GM23248 (cell line): ENCODE data around the gene SLC10A2. TPM values are rescaled to one million over a fixed set of nuclear protein-coding genes. Genes with fewer than 3 reads are reported as not detected.

Experiments used
- DNase-seq: peaks from one replicate; pipeline ENCODE4 v3.0.0-alpha.2; 2015
- H2AFZ ChIP-seq: fragments of 200-600 bp; sonication (generic); 2 replicates; pipeline ENCODE4 v1.6.1; 2016; ENCODE audit warnings: antibody characterized with exemption
- H3F3A ChIP-seq: fragments of 200-600 bp; sonication (generic); 2 replicates; pipeline ENCODE4 v1.6.1; 2016; ENCODE audit warnings: mild to moderate bottlenecking, antibody characterized with exemption, mixed run types; ENCODE audit not compliant: insufficient read depth
- H3K27ac ChIP-seq: fragments of 200-600 bp; sonication (generic); 2 replicates; pipeline ENCODE4 v1.5.1; 2016; ENCODE audit warnings: mild to moderate bottlenecking
- H3K27me3 ChIP-seq: fragments of 200-600 bp; sonication (generic); replicated peaks from 2 replicates; pipeline ENCODE4 v1.6.1; 2016; ENCODE audit warnings: mild to moderate bottlenecking; ENCODE audit not compliant: insufficient read depth
- H3K36me3 ChIP-seq: fragments of 200-600 bp; sonication (generic); 2 replicates; pipeline ENCODE4 v1.6.1; 2016; ENCODE audit warnings: low read depth, mild to moderate bottlenecking
- H3K4me1 ChIP-seq: fragments of 200-600 bp; sonication (generic); 2 replicates; pipeline ENCODE4 v1.6.1; 2016; ENCODE audit warnings: mild to moderate bottlenecking; ENCODE audit not compliant: insufficient read depth
- H3K4me2 ChIP-seq: fragments of 200-600 bp; sonication (generic); one replicate; pipeline ENCODE4 v1.6.1; 2016; ENCODE audit warnings: mild to moderate bottlenecking; ENCODE audit not compliant: unreplicated experiment
- H3K4me3 ChIP-seq: fragments of 200-600 bp; sonication (generic); 2 replicates; pipeline ENCODE4 v1.5.1; 2016; ENCODE audit warnings: mild to moderate bottlenecking
- H3K79me2 ChIP-seq: fragments of 200-600 bp; sonication (generic); 2 replicates; pipeline ENCODE4 v1.6.1; 2016; ENCODE audit warnings: mild to moderate bottlenecking; ENCODE audit not compliant: insufficient read depth
- H3K9ac ChIP-seq: fragments of 200-600 bp; sonication (generic); 2 replicates; pipeline ENCODE4 v1.6.1; 2016; ENCODE audit warnings: mild to moderate bottlenecking
- H3K9me2 ChIP-seq: fragments of 200-600 bp; sonication (generic); 2 replicates; pipeline ENCODE4 v1.6.1; 2016; ENCODE audit warnings: mixed run types, mild to moderate bottlenecking, moderate library complexity; ENCODE audit not compliant: insufficient read depth
- H3K9me3 ChIP-seq: fragments of 200-600 bp; sonication (generic); one replicate; pipeline ENCODE4 v1.6.1; 2017; ENCODE audit warnings: low read depth
- H4K20me1 ChIP-seq: fragments of 200-600 bp; sonication (generic); 2 replicates; pipeline ENCODE4 v1.6.0; 2016; ENCODE audit not compliant: insufficient read depth
- EZH2 ChIP-seq: fragments of 200-600 bp; sonication (generic); IDR thresholded peaks from 2 replicates; pipeline ENCODE4 v1.6.1; 2018; ENCODE audit warnings: antibody characterized with exemption, mild to moderate bottlenecking; ENCODE audit not compliant: insufficient read depth, poor library complexity, severe bottlenecking
- EZH2phosphoT487 ChIP-seq: fragments of 200-600 bp; sonication (generic); IDR thresholded peaks from 2 replicates; pipeline ENCODE4 v1.6.1; 2018; ENCODE audit warnings: antibody characterized with exemption, moderate library complexity, mild to moderate bottlenecking, low read depth; ENCODE audit not compliant: insufficient read depth
- WGBS, 2 experiments: methylation state at CpG; one replicate each; pipeline ENCODE4 v1.1.6; 2015 to 2017; ENCODE audit warnings: low lambda C conversion rate in 2 of 2, low coverage in 1 of 2; ENCODE audit errors: missing lambda C conversion rate in 2 of 2; 5-methylcytosine and 5-hydroxymethylcytosine counted together
- in situ Hi-C: fragments of 300-500 bp; cut with MboI; formaldehyde crosslinking; loops from 2 replicates; pipeline ENCODE4 v1.15.0; 2020
- polyA plus RNA-seq: library from polyadenylated mRNA; unstranded; fragments of >200 nt; fragmentation: Nextera tagmentation; extraction: Ambion mirVana; gene quantifications from 2 replicates; pipeline ENCODE4 v1.2.1, GENCODE V29; 2016
- total RNA-seq: library from RNA; depleted of rRNA; stranded (reverse); fragments of >200 nt; shearing (Covaris generic); gene quantifications from 2 replicates; pipeline ENCODE4 v1.2.3, GENCODE V29; 2014

The SLC10A2 gene
- total and polyA plus RNA-seq, 2 experiments from 2014 or later: not detected

- DNase-seq: no peak
- Histone ChIP-seq H3K4me3 (no peak overlapping the region), H3K4me1 (no peaks in the 10 kb centered on the region), H3F3A (no peaks in the 10 kb centered on the region), H3K9ac (no peak overlapping the region), H3K27ac (no peak overlapping the region), H3K36me3 (no peaks in the 10 kb centered on the region), H3K4me2 (no peak overlapping the region), H3K79me2 (no peaks in the 10 kb centered on the region), H3K9me3 (no peaks in the 10 kb centered on the region), H2AFZ (no peak overlapping the region), H3K27me3 (no peaks in the 10 kb centered on the region), H3K9me2 (no peaks in the 10 kb centered on the region), H4K20me1 (no peaks in the 10 kb centered on the region)
- TF ChIP-seq EZH2 (no peak), EZH2phosphoT487 (no peak)
- in situ Hi-C loops: no loop called here
- 4 to 7% methylated on average over 1 of the region's 1 CpG for WGBS, 2 experiments
Observed at GRCh38 chr13:103102482-103102881, 36.3 kb upstream of the SLC10A2 start.

GRCh38 chr13:103101901-103102300, 35.7 kb upstream of the SLC10A2 start:
- Histone ChIP-seq H3K9ac (no peak overlapping the region), H3K27ac (no peak overlapping the region), H3K79me2 (no peaks in the 10 kb centered on the region), H4K20me1 (no peaks in the 10 kb centered on the region), H2AFZ (no peak overlapping the region), H3K4me3 (no peak overlapping the region), H3K4me1 (no peaks in the 10 kb centered on the region), H3K9me2 (no peaks in the 10 kb centered on the region), H3F3A (no peaks in the 10 kb centered on the region), H3K9me3 (no peaks in the 10 kb centered on the region), H3K27me3 (no peaks in the 10 kb centered on the region), H3K4me2 (no peak overlapping the region), H3K36me3 (no peaks in the 10 kb centered on the region)
- no peak for DNase-seq
- TF ChIP-seq EZH2phosphoT487 (no peak), EZH2 (no peak)
- WGBS, 2 experiments: 9 to 10% methylated on average over 7 of the region's 7 CpGs
- in situ Hi-C loops: no loop called here

- in situ Hi-C loops: no loop called here
- no peak overlapping the region for H2AFZ ChIP-seq
- no peak overlapping the region for H3K27ac ChIP-seq
- DNase-seq: no peak
- H3F3A ChIP-seq: no peaks in the 10 kb centered on the region
- H3K9me2 ChIP-seq: no peaks in the 10 kb centered on the region
- WGBS, 2 experiments: 0% methylated on average over 2 of the region's 2 CpGs
- H3K4me1 ChIP-seq: no peaks in the 10 kb centered on the region
- no peaks in the 10 kb centered on the region for H3K79me2 ChIP-seq
- no peak overlapping the region for H3K9ac ChIP-seq
- H3K27me3 ChIP-seq: no peaks in the 10 kb centered on the region
- no peaks in the 10 kb centered on the region for H3K9me3 ChIP-seq
- H3K4me2 ChIP-seq: no peak overlapping the region
- no peak overlapping the region for H3K4me3 ChIP-seq
- no peaks in the 10 kb centered on the region for H3K36me3 ChIP-seq
- H4K20me1 ChIP-seq: no peaks in the 10 kb centered on the region
- no peak for TF ChIP-seq EZH2phosphoT487
- no peak for TF ChIP-seq EZH2
Observed at GRCh38 chr13:103101500-103101899, 35.3 kb upstream of the SLC10A2 start.

- no peaks in the 10 kb centered on the region for H4K20me1 ChIP-seq
- in situ Hi-C loops: no loop called here
- no peak overlapping the region for H2AFZ ChIP-seq
- no peaks in the 10 kb centered on the region for H3F3A ChIP-seq
- H3K27ac ChIP-seq: no peak overlapping the region
- no peaks in the 10 kb centered on the region for H3K4me1 ChIP-seq
- TF ChIP-seq EZH2 (no peak), EZH2phosphoT487 (no peak)
- H3K27me3 ChIP-seq: no peaks in the 10 kb centered on the region
- DNase-seq: no peak
- no peak overlapping the region for H3K4me3 ChIP-seq
- no peaks in the 10 kb centered on the region for H3K9me2 ChIP-seq
- H3K9me3 ChIP-seq: no peaks in the 10 kb centered on the region
- no peak overlapping the region for H3K9ac ChIP-seq
- no peaks in the 10 kb centered on the region for H3K36me3 ChIP-seq
- H3K4me2 ChIP-seq: no peak overlapping the region
- H3K79me2 ChIP-seq: no peaks in the 10 kb centered on the region
Observed at GRCh38 chr13:103100830-103101229, 34.6 kb upstream of the SLC10A2 start.

- no peaks in the 10 kb centered on the region for H3K36me3 ChIP-seq
- H3K9ac ChIP-seq: no peak overlapping the region
- no peaks in the 10 kb centered on the region for H3K4me1 ChIP-seq
- no peak overlapping the region for H3K4me2 ChIP-seq
- no peak overlapping the region for H2AFZ ChIP-seq
- 9 to 15% methylated on average over 5 of the region's 5 CpGs for WGBS, 2 experiments
- no peaks in the 10 kb centered on the region for H4K20me1 ChIP-seq
- no peak overlapping the region for H3K4me3 ChIP-seq
- H3K9me2 ChIP-seq: no peaks in the 10 kb centered on the region
- DNase-seq: no peak
- H3K27ac ChIP-seq: no peak overlapping the region
- in situ Hi-C loops: no loop called here
- no peaks in the 10 kb centered on the region for H3K9me3 ChIP-seq
- H3K79me2 ChIP-seq: no peaks in the 10 kb centered on the region
- H3F3A ChIP-seq: no peaks in the 10 kb centered on the region
- no peaks in the 10 kb centered on the region for H3K27me3 ChIP-seq
- TF ChIP-seq EZH2phosphoT487 (no peak), EZH2 (no peak)
Observed at GRCh38 chr13:103099722-103100293, 33.6 kb upstream of the SLC10A2 start.
